Upper lobe of left lung (tissue), 6 donors: ENCODE data around the gene GPR15. TPM values are rescaled to one million over a fixed set of nuclear protein-coding genes. Genes with fewer than 3 reads are reported as not detected.

ENCODE experiments used
- ATAC-seq, 2 donors: fragments of 200-7000 bp; cut with Tn5 transposase; one replicate each; pipeline ENCODE4 v1.9.1; 2022; ENCODE audit warnings: mild to moderate bottlenecking in 2 of 2, moderate library complexity in 2 of 2; ENCODE audit not compliant: low FRiP score in 2 of 2
- DNase-seq, 2 donors: peaks; one replicate each; pipeline ENCODE4 v3.0.0-alpha.2; 2019 to 2020
- H3K27ac ChIP-seq, 4 donors: fragments of 200-600 bp; sonication (generic); one replicate each; pipeline ENCODE4 v1.5.1; 2016 to 2019
- H3K27me3 ChIP-seq, 4 donors: fragments of 200-600 bp; sonication (generic); one replicate each; pipeline ENCODE4 v1.5.1; 2017 to 2019
- H3K36me3 ChIP-seq, 4 donors: fragments of 200-600 bp; sonication (generic); one replicate each; pipeline ENCODE4 v1.5.1; 2016 to 2019
- H3K4me1 ChIP-seq, 4 donors: fragments of 200-600 bp; sonication (generic); one replicate each; pipeline ENCODE4 v1.5.1; 2018 to 2019
- H3K4me3 ChIP-seq, 4 donors: fragments of 200-600 bp; sonication (generic); one replicate each; pipeline ENCODE4 v1.5.1; 2017 to 2019; ENCODE audit warnings: mild to moderate bottlenecking in 2 of 4, moderate library complexity in 1 of 4
- H3K9me3 ChIP-seq, 4 donors: fragments of 200-600 bp; sonication (generic); one replicate each; pipeline ENCODE4 v1.5.1; 2018 to 2019
- EP300 ChIP-seq, 4 donors: sonication (generic); formaldehyde crosslinking; IDR thresholded peaks; one replicate each; pipeline ENCODE4 v1.5.1; 2017; ENCODE audit warnings: antibody characterized with exemption in 4 of 4, control low read depth in 2 of 4
- POLR2A ChIP-seq, 4 donors: fragments of 450-650 bp; IDR thresholded peaks; one replicate each; pipeline ENCODE4 v1.5.1; 2016 to 2017; ENCODE audit warnings: antibody characterized with exemption in 4 of 4, mild to moderate bottlenecking in 2 of 4
- POLR2AphosphoS5 ChIP-seq, 2 donors: sonication (generic); formaldehyde crosslinking; IDR thresholded peaks; one replicate each; pipeline ENCODE4 v1.5.1; 2017; ENCODE audit warnings: antibody characterized with exemption in 2 of 2
- WGBS, 2 donors: methylation state at CpG; one replicate each; pipeline ENCODE4 v1.1.5; 2017 to 2018; 5-methylcytosine and 5-hydroxymethylcytosine counted together
- total RNA-seq, 6 donors: library from RNA; depleted of rRNA in 4 of 6; stranded (reverse); fragments of >200 nt in 4 of 6; gene quantifications; one replicate each; pipeline versions ENCODE4 v1.1.0 to v1.2.1, GENCODE V29; 2016 to 2021
- TF ChIP-seq, protein P1 (sequence below), 6 experiments: fragments of 450-650 bp in 4 of 6; fragments of 200-600 bp in 2 of 6; sonication (generic) in 2 of 6; IDR thresholded peaks; one replicate each; pipeline ENCODE4 v1.5.1; 2016 to 2019; ENCODE audit warnings: antibody characterized with exemption in 6 of 6
- donor health status: DM: no; HTN: no; CAD: no; lungs with moderate emphysema.
- donor health status: DM: no; HTN: yes; CAD: no; lungs with severe emphysema.

Gene GPR15
- total RNA-seq, 6 donors from 2014 or later = 0.98 to 2.1 (median 1.1) TPM; not detected in 2

DNA sequence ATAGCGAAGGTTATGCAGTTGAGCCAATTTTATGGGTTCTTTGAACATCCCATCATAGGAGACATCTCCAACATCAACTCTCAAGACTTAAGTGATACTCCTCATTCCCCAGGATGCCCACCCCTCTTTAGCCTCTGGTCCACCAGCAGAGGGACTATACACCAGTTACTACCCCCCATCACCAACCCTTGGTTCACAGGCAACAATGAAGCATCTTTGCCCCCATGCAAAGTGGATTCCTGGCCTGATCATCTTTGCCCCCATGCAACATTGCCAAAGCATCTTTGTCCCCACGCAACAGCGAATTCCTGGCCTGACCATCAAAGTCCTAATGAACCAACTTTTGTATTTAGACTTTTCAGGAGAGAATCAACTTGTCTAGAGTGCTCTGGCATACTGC is 19.1 kb downstream of the GPR15 start:
- 65 to 92% methylated on average over 3 of the region's 3 CpGs for WGBS, 2 donors
- H3K27me3 ChIP-seq = no peaks in the 10 kb centered on the region
- DNase-seq = no peak

DNA sequence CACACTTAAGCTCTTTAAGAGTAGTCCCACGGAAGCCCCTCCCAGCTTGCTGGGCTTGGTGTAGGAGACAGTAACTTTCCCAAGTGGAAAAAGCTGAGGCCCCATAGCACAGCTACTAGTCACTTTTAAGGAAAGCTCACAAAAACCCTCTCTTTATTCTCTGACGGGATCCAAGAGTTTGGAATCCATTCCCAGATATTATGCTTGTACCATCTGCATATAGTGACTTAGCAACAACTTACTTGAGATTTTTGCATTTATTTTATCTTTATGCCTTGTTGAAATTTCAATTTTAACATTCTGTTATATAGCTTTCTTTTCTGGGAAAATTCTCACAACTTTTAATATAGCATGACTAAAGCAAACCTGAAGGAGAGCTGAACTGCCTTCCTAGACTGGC is 19.5 kb downstream of the GPR15 start:
- H3K27me3 ChIP-seq = no peaks in the 10 kb centered on the region
- no peak overlapping the region for H3K27ac ChIP-seq
- H3K4me3 ChIP-seq = no peak overlapping the region
- TF ChIP-seq EP300 (IDR thresholded peaks at IDR 0.05) = no peak
- no peak for TF ChIP-seq POLR2A (IDR thresholded peaks at IDR 0.05)
- no peak for TF ChIP-seq POLR2AphosphoS5 (IDR thresholded peaks at IDR 0.05)
- TF ChIP-seq, protein P1, sequence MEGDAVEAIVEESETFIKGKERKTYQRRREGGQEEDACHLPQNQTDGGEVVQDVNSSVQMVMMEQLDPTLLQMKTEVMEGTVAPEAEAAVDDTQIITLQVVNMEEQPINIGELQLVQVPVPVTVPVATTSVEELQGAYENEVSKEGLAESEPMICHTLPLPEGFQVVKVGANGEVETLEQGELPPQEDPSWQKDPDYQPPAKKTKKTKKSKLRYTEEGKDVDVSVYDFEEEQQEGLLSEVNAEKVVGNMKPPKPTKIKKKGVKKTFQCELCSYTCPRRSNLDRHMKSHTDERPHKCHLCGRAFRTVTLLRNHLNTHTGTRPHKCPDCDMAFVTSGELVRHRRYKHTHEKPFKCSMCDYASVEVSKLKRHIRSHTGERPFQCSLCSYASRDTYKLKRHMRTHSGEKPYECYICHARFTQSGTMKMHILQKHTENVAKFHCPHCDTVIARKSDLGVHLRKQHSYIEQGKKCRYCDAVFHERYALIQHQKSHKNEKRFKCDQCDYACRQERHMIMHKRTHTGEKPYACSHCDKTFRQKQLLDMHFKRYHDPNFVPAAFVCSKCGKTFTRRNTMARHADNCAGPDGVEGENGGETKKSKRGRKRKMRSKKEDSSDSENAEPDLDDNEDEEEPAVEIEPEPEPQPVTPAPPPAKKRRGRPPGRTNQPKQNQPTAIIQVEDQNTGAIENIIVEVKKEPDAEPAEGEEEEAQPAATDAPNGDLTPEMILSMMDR (IDR thresholded peaks at IDR 0.05) = no peak
- no peak for ATAC-seq
- no peaks in the 10 kb centered on the region for H3K36me3 ChIP-seq
- WGBS, 2 donors = 78 to 80% methylated on average over 2 of the region's 2 CpGs
- no peak for DNase-seq
- no peaks in the 10 kb centered on the region for H3K4me1 ChIP-seq
- H3K9me3 ChIP-seq = no peaks in the 10 kb centered on the region

More for the DNA sequence above, 19.1 kb downstream of the GPR15 start:
- Histone ChIP-seq H3K27ac (no peak overlapping the region), H3K36me3 (no peaks in the 10 kb centered on the region), H3K4me3 (no peak overlapping the region), H3K4me1 (no peaks in the 10 kb centered on the region), H3K9me3 (no peaks in the 10 kb centered on the region)
- no peak for ATAC-seq
- TF ChIP-seq EP300 (IDR thresholded peaks at IDR 0.05) (no peak), POLR2A (IDR thresholded peaks at IDR 0.05) (no peak), POLR2AphosphoS5 (IDR thresholded peaks at IDR 0.05) (no peak)
- TF ChIP-seq, protein P1 (IDR thresholded peaks at IDR 0.05) = no peak

DNA sequence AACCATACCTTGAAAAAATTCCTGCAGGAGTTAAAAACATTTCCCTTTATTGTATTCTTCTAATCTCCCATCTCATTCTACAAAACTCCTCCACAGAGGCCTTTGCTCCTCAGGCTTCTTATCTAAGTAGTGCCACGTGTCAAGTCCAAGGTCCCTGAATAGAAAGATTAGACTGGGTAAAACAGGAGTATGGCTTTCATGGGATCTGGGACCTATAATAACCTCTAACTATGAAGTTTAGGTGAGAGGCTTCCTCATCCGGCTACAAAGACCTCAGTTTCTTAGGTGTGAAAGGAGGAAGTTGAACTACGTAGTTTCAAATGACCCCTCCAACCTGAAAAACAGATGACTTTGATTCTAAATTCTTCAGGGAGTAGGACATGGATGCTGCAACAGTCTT is 20.0 kb downstream of the GPR15 start:
- ATAC-seq (no peak), DNase-seq (no peak)

DNA sequence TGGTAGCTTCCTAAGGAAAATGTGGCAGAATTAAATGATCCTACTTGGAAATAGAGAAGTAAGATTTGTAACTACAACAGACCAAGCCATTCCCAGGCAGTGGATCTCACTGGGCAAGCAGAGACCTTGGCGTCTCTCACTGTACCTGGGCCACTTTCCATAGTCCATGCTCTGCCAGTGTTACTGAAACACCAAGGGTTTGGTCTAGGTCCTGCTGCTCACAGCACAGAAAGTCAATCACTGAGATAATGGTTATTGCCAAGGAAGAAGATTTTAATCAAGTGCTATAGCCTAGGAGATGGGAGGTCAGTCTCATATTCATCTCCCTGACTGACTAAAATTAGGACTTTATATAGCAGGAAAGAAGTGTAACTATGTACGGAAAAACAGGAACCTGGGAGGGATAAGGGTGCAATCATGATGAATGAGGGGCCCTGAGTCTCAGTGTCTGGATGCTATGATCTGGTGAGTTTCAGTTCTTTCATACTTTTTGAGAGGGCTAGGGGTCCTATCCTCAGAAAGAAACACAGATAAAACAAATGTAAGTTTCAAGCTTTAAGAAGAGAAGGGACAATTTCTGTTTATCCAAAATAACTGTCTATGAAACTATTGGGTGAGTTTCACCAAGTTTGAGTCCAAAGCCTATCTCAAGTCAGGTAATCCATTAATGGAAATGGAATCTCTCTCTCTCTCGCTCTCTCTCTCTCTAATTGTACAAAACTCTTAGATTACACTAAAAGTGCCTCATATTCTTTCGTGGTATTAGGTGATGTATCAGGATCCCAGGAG is 20.6 kb downstream of the GPR15 start:
- ATAC-seq (no peak), DNase-seq (no peak)
- no peak overlapping the region for H3K4me3 ChIP-seq
- H3K9me3 ChIP-seq = no peaks in the 10 kb centered on the region
- 71 to 78% methylated on average over 4 of the region's 4 CpGs for WGBS, 2 donors
- H3K4me1 ChIP-seq = no peaks in the 10 kb centered on the region
- H3K27me3 ChIP-seq = no peaks in the 10 kb centered on the region
- no peak overlapping the region for H3K27ac ChIP-seq
- H3K36me3 ChIP-seq = no peaks in the 10 kb centered on the region
- TF ChIP-seq EP300 (IDR thresholded peaks at IDR 0.05) = no peak
- TF ChIP-seq, protein P1 (IDR thresholded peaks at IDR 0.05) = no peak
- TF ChIP-seq POLR2AphosphoS5 (IDR thresholded peaks at IDR 0.05) = no peak
- TF ChIP-seq POLR2A (IDR thresholded peaks at IDR 0.05) = no peak

More for the DNA sequence above, 20.0 kb downstream of the GPR15 start:
- no peak overlapping the region for H3K27ac ChIP-seq
- no peaks in the 10 kb centered on the region for H3K36me3 ChIP-seq
- no peaks in the 10 kb centered on the region for H3K4me1 ChIP-seq
- no peak overlapping the region for H3K4me3 ChIP-seq
- no peaks in the 10 kb centered on the region for H3K27me3 ChIP-seq
- TF ChIP-seq POLR2A (IDR thresholded peaks at IDR 0.05) = no peak
- TF ChIP-seq POLR2AphosphoS5 (IDR thresholded peaks at IDR 0.05) = no peak
- TF ChIP-seq, protein P1 (IDR thresholded peaks at IDR 0.05) = no peak
- 60 to 76% methylated on average over 3 of the region's 3 CpGs for WGBS, 2 donors
- H3K9me3 ChIP-seq = no peaks in the 10 kb centered on the region
